ENCODE results near the gene GLCE.

DNA sequence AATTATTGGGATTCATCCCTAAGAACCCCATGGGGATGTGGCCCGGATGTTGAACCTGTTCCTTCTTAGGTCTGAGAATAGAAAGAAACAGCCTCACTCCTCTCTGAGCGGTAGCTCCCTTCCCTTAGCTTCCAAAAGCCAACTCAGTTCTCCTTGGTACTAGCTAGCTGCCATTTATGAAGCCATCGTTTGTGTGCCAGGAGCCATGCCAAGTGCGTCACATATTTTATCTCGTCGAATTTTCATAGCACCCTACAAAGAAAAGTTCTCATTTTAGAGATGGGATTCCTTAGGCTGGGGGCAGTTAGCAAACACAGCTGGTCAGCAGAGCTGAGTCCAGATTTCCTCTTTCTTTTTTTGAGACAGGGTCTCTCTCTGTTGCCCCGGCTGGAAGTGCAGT, 45.4 kb upstream of the GLCE start:
- no peak for TF ChIP-seq EP300 (IDR thresholded peaks at IDR 0.05)
- no peak for TF ChIP-seq CTCF (IDR thresholded peaks at IDR 0.05)
- TF ChIP-seq POLR2A (IDR thresholded peaks at IDR 0.05): no peak
